Heart left ventricle (tissue), 16 donors: ENCODE results near the gene PIP5KL1. TPM values are rescaled to one million over a fixed set of nuclear protein-coding genes. Genes with fewer than 3 reads are reported as not detected.

Experiments
- ATAC-seq, 4 donors: fragments of 200-7000 bp; cut with Tn5 transposase; one replicate each; pipeline ENCODE4 v1.9.1; 2020 to 2022; ENCODE audit warnings: moderate library complexity in 4 of 4, mild to moderate bottlenecking in 3 of 4, moderate number of reproducible peaks in 1 of 4
- DNase-seq, 5 donors: peaks; one replicate each; pipeline ENCODE4 v3.0.0-alpha.2; 2020
- H3K27ac ChIP-seq, 12 donors: fragments of 200-600 bp; sonication (generic) in 4 of 12; one replicate each; pipeline versions ENCODE4 v1.5.0 to v1.8.0; 2016 to 2022; ENCODE audit warnings: mild to moderate bottlenecking in 2 of 12
- H3K27me3 ChIP-seq, 9 donors: fragments of 200-600 bp; sonication (generic) in 2 of 9; one replicate each; pipeline versions ENCODE4 v1.5.1 to v1.8.0; 2016 to 2022; ENCODE audit warnings: mild to moderate bottlenecking in 3 of 9
- H3K36me3 ChIP-seq, 9 donors: fragments of 200-600 bp; sonication (generic) in 2 of 9; one replicate each; pipeline versions ENCODE4 v1.5.0 to v1.8.0; 2018 to 2022; ENCODE audit warnings: mild to moderate bottlenecking in 2 of 9
- H3K4me1 ChIP-seq, 12 donors: fragments of 200-600 bp; sonication (generic) in 4 of 12; one replicate each; pipeline versions ENCODE4 v1.5.0 to v1.8.0; 2016 to 2022; ENCODE audit warnings: mild to moderate bottlenecking in 3 of 12
- H3K4me3 ChIP-seq, 12 donors: fragments of 200-600 bp; sonication (generic) in 4 of 12; one replicate each; pipeline versions ENCODE4 v1.5.0 to v1.8.0; 2017 to 2022; ENCODE audit warnings: mild to moderate bottlenecking in 9 of 12, moderate library complexity in 4 of 12
- H3K9me3 ChIP-seq, 12 donors: fragments of 200-600 bp; sonication (generic) in 4 of 12; one replicate each; pipeline versions ENCODE4 v1.5.0 to v1.8.0; 2016 to 2022; ENCODE audit warnings: mild to moderate bottlenecking in 1 of 12
- CTCF ChIP-seq, 12 donors: fragments of 200-600 bp; sonication (generic) in 4 of 12; IDR thresholded peaks; one replicate each; pipeline versions ENCODE4 v1.5.0 to v1.8.0; 2018 to 2022; ENCODE audit warnings: antibody characterized with exemption in 12 of 12, mild to moderate bottlenecking in 5 of 12
- POLR2A ChIP-seq, 2 donors: fragments of 450-650 bp; IDR thresholded peaks; one replicate each; pipeline ENCODE4 v1.6.1; 2017; ENCODE audit warnings: antibody characterized with exemption in 2 of 2, mild to moderate bottlenecking in 2 of 2, moderate library complexity in 2 of 2
- WGBS, 4 donors: extraction: QIAGEN DNeasy Blood & Tissue Kit in 2 of 4; methylation state at CpG; one replicate each; pipeline versions ENCODE4 v1.1.5 to v1.1.7; 2013 to 2018; 5-methylcytosine and 5-hydroxymethylcytosine counted together
- intact Hi-C, 10 donors: fragments of 100-400 bp; cut with DNase I; formaldehyde crosslinking; loops; one replicate each; pipeline versions ENCODE4 v1.11.1 to v1.14.2; 2022
- polyA plus RNA-seq, 2 donors: library from polyadenylated mRNA; stranded (reverse); fragments of 200-250 nt; gene quantifications; one replicate each; pipeline ENCODE4 v1.2.3, GENCODE V29; 2013
- total RNA-seq, 9 donors: library from RNA; depleted of rRNA in 2 of 9; stranded (reverse); fragments of >200 nt in 2 of 9; fragmentation: NEBNext Ultra II Directional in 3 of 9; extraction: Animal tissue kit (Norgen Biotek cat#: 25700) in 3 of 9; gene quantifications; one replicate each; pipeline versions ENCODE4 v1.1.0 to v1.2.4, GENCODE V29; 2016 to 2023
- donor health status: ischemic (EF 13 %, LVEDD 7.1; RV severe dilation, severe dysfunction).
- donor health status: healthy with polysubstance abuse.
- donor health status: DM: no; HTN: yes; CAD: no.
- donor health status: DM: no; HTN: no; CAD: no.
- donor health status: ischemic (EF 25% LVEDD 6.9; RV normal size, moderate dysfunction).
- donor health status: ischemic (EF 25% LVEDD 5.7; RV mildly dilated, moderate dysfunction).
- donor health status: healthy.
- donor health status: DM: yes; HTN: yes; CAD: no.
- donor health status: ischemic (EF 35%, LVEDD 5.7; RV mildly dilated, moderate dysfunction).
- donor health status: nonischemic (EF 11% LVEDD 7.7; RV severe dilation, severe dysfunction).
- donor health status: DM: yes; HTN: yes; CAD: no.
- donor health status: PGD.
- donor health status: ischemic (EF 29% LVEDD 5.4; RV normal size, mild dysfunction).
- donor health status: nonischemic (EF 23%, LVEDD 6.1; RV moderate dilation, normal function).

Gene PIP5KL1
- total and polyA plus RNA-seq, 11 donors, result 0.12 to 0.77 (median 0.50) TPM; not detected in 2

- Histone ChIP-seq H3K4me3 (peak overlapping the region; percentile 38 to 88 (median 76)), H3K27ac (peak overlapping the region; percentile 5 to 78 (median 54)), H3K4me1 (peaks cover 7 to 51% (median 36%) of the 10 kb centered on the region in 12 donors), H3K36me3 (peaks cover 0 to 38% (median 25%) of the 10 kb centered on the region in 9 donors), H3K27me3 (no peaks in the 10 kb centered on the region), H3K9me3 (no peaks in the 10 kb centered on the region)
- ATAC-seq (peak in 3 of 4 donors; percentile 1 to 17 (median 1)), DNase-seq (peak in 1 of 5 donors; percentile 35)
- 22 to 29% (median 25%) methylated on average over 20 to 27 of the region's 27 CpGs for WGBS, 4 donors
- TF ChIP-seq POLR2A (IDR thresholded peaks at IDR 0.05), result no peak
- no peak for TF ChIP-seq CTCF (IDR thresholded peaks at IDR 0.05)
- intact Hi-C loops, result loop anchor here in 7 of 10 donors (2.0 to 5.0 kb wide), 6 partner anchors 44 to 181 kb away; partner anchors contain the start of genes CDK9 (in 4 of the 7), TOR2A (in 2 of the 7) and FPGS (in 1 of the 7)
These were observed 14.5 kb downstream of the PIP5KL1 start for GRCh38 chr9:127915801-127916719.

DNA sequence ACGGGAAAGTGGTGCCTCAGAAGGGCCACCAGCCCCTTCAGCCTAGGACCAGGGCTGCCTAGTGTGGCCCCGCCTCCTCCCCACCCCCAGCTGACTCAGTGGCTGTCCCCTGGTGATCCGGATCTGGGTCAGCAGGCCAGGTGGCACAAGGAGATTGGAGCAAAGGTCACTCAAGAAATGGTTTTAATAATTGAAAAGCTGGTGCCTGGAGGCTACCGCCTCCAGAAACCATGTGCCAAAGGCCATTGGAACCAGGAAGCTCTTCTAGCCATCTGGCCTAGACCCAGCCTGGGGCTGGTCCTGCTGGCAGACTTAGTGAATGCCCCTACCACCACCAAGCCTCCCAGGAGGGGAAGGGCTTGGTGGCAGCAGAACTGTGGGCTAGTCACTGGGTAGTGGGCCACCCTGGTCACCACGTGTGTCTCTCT is 15.2 kb downstream of the PIP5KL1 start:
- TF ChIP-seq CTCF (IDR thresholded peaks at IDR 0.05) (no peak), POLR2A (IDR thresholded peaks at IDR 0.05) (no peak)
- WGBS, 4 donors, result 67 to 86% (median 81%) methylated on average over 4 to 5 of the region's 5 CpGs
- H3K4me3 ChIP-seq, result peak overlapping the region in 6 of 12 donors; percentile 67 to 88 (median 79)
- H3K9me3 ChIP-seq, result no peaks in the 10 kb centered on the region
- H3K27me3 ChIP-seq, result no peaks in the 10 kb centered on the region
- peaks cover 0 to 46% (median 32%) of the 10 kb centered on the region in 9 donors for H3K36me3 ChIP-seq
- DNase-seq, result no peak
- no peak for ATAC-seq
- intact Hi-C loops, result loop anchor here in 7 of 10 donors (5.0 kb wide), 4 partner anchors 43 to 178 kb away; partner anchors contain the start of genes CDK9 (in 4 of the 7), FPGS (in 1 of the 7) and TOR2A (in 1 of the 7)
- peak overlapping the region in 3 of 12 donors; percentile 42 to 78 (median 56) for H3K27ac ChIP-seq
- H3K4me1 ChIP-seq, result peaks cover 7 to 50% (median 38%) of the 10 kb centered on the region in 12 donors

DNA sequence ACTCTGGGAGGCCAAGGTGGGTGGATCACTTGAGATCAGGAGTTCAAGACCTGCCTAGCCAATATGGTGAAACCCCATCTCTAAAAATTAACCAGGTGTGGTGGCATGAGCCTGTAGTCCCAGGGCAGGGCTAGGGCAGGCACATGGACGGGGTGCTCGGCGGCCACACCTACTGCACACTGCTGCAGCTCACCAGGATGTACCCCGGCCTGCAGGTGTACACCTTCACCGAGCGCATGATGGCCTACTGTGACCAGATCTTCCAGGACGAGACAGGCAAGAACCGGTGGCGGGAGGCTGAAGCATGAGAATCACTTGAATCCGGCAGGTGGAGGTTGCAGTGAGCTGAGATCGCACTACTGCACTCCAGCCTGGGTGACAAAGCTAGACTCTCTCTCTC is 16.9 kb downstream of the PIP5KL1 start:
- TF ChIP-seq CTCF (IDR thresholded peaks at IDR 0.05), result no peak
- no peak for TF ChIP-seq POLR2A (IDR thresholded peaks at IDR 0.05)
- no peak overlapping the region for H3K27ac ChIP-seq
- ATAC-seq (no peak), DNase-seq (peak in 1 of 5 donors; percentile 34)
- peaks cover 0 to 58% (median 45%) of the 10 kb centered on the region in 9 donors for H3K36me3 ChIP-seq
- H3K27me3 ChIP-seq, result no peaks in the 10 kb centered on the region
- H3K4me3 ChIP-seq, result no peak overlapping the region
- WGBS, 4 donors, result 93 to 97% (median 97%) methylated on average over 11 of the region's 11 CpGs
- intact Hi-C loops, result loop anchor here in 1 of 10 donors (5.0 kb wide), 1 partner anchor 41 kb away; no protein-coding TSS in a partner anchor
- no peaks in the 10 kb centered on the region for H3K9me3 ChIP-seq
- H3K4me1 ChIP-seq, result peaks cover 3 to 36% (median 30%) of the 10 kb centered on the region in 12 donors

DNA sequence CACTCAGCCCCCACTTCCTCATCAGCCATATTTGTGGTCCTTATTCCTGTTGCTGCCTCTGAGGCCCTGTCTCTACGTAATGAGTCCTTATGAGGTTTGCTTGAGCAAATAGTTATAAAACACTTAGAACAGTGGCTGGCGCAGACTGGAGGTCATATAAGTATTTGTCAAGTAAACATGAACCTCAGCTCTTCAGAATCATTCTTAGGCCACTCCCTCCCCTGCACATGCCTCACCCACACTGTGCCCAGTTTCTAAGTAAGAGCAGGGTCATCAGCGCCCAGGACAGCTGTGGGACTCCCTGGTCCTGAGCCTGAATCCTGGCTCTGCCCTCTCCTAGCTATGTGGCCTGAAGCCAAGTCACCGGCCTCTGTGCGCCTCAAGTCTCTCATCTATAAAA is 17.7 kb downstream of the PIP5KL1 start:
- Histone ChIP-seq H3K4me3 (no peak overlapping the region), H3K27me3 (no peaks in the 10 kb centered on the region), H3K36me3 (peaks cover 0 to 66% (median 53%) of the 10 kb centered on the region in 9 donors), H3K9me3 (no peaks in the 10 kb centered on the region), H3K27ac (no peak overlapping the region), H3K4me1 (peaks cover 3 to 28% (median 24%) of the 10 kb centered on the region in 12 donors)
- no peak for ATAC-seq
- WGBS, 4 donors, result 92 to 97% (median 93%) methylated on average over 5 of the region's 5 CpGs
- intact Hi-C loops, result loop anchor here in 1 of 10 donors (5.0 kb wide), 1 partner anchor 41 kb away; no protein-coding TSS in a partner anchor
- DNase-seq, result no peak
- no peak for TF ChIP-seq CTCF (IDR thresholded peaks at IDR 0.05)
- TF ChIP-seq POLR2A (IDR thresholded peaks at IDR 0.05), result no peak
